Kidney epithelial cell (primary cell): ENCODE results near the gene ENPP5. TPM values are rescaled to one million over a fixed set of nuclear protein-coding genes. Genes with fewer than 3 reads are reported as not detected.

Experiments used
- DNase-seq: peaks from one replicate; pipeline ENCODE4 v3.0.0-alpha.2; 2010; ENCODE audit warnings: low read depth
- H3K27me3 ChIP-seq: 2 replicates; pipeline ENCODE4 v1.6.0; 2011; ENCODE audit warnings: low read length; ENCODE audit not compliant: control insufficient read depth, insufficient read depth
- H3K36me3 ChIP-seq: 2 replicates; pipeline ENCODE4 v1.5.1; 2011; ENCODE audit warnings: low read length; ENCODE audit not compliant: control insufficient read depth, insufficient read depth
- H3K4me3 ChIP-seq: 2 replicates; pipeline ENCODE4 v1.5.1; 2011; ENCODE audit warnings: low read depth, mild to moderate bottlenecking, control low read depth, low read length
- total RNA-seq: library from RNA; depleted of rRNA; stranded (reverse); fragments of >200 nt; gene quantifications from 2 replicates; pipeline ENCODE4 v1.2.3, GENCODE V29; 2015
- TF ChIP-seq, protein P1 (sequence below): IDR thresholded peaks from 2 replicates; pipeline ENCODE4 v1.5.1; 2011; ENCODE audit warnings: mild to moderate bottlenecking, moderate library complexity, low read length, control low read depth, inconsistent platforms; ENCODE audit not compliant: insufficient read depth, poor library complexity, severe bottlenecking

Gene ENPP5, protein sequence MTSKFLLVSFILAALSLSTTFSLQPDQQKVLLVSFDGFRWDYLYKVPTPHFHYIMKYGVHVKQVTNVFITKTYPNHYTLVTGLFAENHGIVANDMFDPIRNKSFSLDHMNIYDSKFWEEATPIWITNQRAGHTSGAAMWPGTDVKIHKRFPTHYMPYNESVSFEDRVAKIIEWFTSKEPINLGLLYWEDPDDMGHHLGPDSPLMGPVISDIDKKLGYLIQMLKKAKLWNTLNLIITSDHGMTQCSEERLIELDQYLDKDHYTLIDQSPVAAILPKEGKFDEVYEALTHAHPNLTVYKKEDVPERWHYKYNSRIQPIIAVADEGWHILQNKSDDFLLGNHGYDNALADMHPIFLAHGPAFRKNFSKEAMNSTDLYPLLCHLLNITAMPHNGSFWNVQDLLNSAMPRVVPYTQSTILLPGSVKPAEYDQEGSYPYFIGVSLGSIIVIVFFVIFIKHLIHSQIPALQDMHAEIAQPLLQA
- total RNA-seq, result 4.9 and 6.6 TPM in 2 replicates

GRCh38 chr6:46170357-46171289 lies at the start of gene ENPP5:
TSS of gene ENPP5 (minus strand) at chr6:46170980. CDS start at chr6:46168262, 2,718 bp downstream.
- peak; percentile 45 for DNase-seq
- TF ChIP-seq, protein P1, sequence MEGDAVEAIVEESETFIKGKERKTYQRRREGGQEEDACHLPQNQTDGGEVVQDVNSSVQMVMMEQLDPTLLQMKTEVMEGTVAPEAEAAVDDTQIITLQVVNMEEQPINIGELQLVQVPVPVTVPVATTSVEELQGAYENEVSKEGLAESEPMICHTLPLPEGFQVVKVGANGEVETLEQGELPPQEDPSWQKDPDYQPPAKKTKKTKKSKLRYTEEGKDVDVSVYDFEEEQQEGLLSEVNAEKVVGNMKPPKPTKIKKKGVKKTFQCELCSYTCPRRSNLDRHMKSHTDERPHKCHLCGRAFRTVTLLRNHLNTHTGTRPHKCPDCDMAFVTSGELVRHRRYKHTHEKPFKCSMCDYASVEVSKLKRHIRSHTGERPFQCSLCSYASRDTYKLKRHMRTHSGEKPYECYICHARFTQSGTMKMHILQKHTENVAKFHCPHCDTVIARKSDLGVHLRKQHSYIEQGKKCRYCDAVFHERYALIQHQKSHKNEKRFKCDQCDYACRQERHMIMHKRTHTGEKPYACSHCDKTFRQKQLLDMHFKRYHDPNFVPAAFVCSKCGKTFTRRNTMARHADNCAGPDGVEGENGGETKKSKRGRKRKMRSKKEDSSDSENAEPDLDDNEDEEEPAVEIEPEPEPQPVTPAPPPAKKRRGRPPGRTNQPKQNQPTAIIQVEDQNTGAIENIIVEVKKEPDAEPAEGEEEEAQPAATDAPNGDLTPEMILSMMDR, result no peak
- Histone ChIP-seq H3K27me3 (no peaks in the 10 kb centered on the region), H3K36me3 (no peaks in the 10 kb centered on the region), H3K4me3 (peak within 1 kb of the TSS; percentile 80)

GRCh38 chr6:46219661-46220060 lies 48.9 kb upstream of the ENPP5 start:
- TF ChIP-seq, protein P1, result no peak
- H3K27me3 ChIP-seq, result no peaks in the 10 kb centered on the region
- no peak overlapping the region for H3K4me3 ChIP-seq
- no peaks in the 10 kb centered on the region for H3K36me3 ChIP-seq
- DNase-seq, result no peak

DNA sequence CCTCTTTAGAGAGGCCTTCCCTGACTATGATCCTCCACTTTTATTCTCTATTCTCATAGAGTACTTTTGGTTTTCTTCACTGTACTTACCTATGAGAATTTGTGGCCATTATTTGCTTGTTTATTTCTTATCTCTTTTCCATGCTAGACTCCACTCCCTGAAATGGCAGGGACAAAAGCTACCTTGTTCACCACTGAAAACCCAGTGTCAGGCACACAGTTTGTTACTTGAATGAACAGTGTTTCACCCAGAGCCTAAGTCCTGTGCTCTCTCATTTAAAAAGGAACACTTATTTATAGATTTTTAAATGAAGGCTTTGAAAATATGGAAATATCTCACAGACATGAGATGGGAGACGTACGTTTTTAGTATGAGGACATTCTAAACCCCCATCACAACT lies 47.7 kb upstream of the ENPP5 start:
- DNase-seq, result no peak
- TF ChIP-seq, protein P1, result no peak
- Histone ChIP-seq H3K36me3 (no peaks in the 10 kb centered on the region), H3K4me3 (no peak overlapping the region), H3K27me3 (no peaks in the 10 kb centered on the region)

- TF ChIP-seq, protein P1, result no peak
- Histone ChIP-seq H3K36me3 (no peaks in the 10 kb centered on the region), H3K4me3 (no peak overlapping the region), H3K27me3 (no peaks in the 10 kb centered on the region)
- DNase-seq, result no peak
Observed at GRCh38 chr6:46217671-46218131, 46.9 kb upstream of the ENPP5 start.

DNA sequence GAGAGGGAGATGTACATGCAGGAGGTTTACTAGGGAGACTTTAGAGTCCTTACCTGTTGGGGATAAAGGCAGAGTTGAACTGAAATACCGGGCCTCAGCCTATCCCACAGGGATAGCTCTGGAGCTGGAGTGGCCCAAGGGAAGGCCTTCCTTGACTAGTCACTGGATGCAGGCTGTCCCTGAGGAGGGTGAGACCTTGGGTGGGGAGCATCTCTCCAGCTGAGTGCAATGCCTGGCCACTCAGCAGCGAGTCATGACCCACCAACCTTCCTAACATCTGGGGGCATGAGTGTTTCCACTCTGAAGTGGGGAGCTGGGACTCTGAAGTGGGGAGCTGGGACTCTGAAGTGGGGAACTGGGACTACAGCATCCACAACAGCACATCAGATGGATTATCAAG lies 46.1 kb upstream of the ENPP5 start:
- TF ChIP-seq, protein P1, result no peak
- H3K4me3 ChIP-seq, result no peak overlapping the region
- H3K27me3 ChIP-seq, result no peaks in the 10 kb centered on the region
- DNase-seq, result no peak
- H3K36me3 ChIP-seq, result no peaks in the 10 kb centered on the region
